CD4-positive, alpha-beta T cell treated with Interleukin-12 subunit alpha and Interleukin-12 subunit beta, for 1 hour (primary cell): Measurements from ENCODE around the gene YWHAQ.
"Not testable (repeated sequence)": the region's sequence is repeated elsewhere in the genome, so short reads cannot be mapped to it uniquely, and the experiment has no call there.

Source experiments
- DNase-seq: peaks from one replicate; pipeline ENCODE4 v3.0.0-alpha.2; 2020

The YWHAQ gene

GRCh38 chr2:9630117-9630735, 571 bp downstream of the YWHAQ start:
- peak; percentile 81 for DNase-seq

- no peak for DNase-seq
These were observed 1.3 kb downstream of the YWHAQ start for GRCh38 chr2:9629222-9630116.

DNA sequence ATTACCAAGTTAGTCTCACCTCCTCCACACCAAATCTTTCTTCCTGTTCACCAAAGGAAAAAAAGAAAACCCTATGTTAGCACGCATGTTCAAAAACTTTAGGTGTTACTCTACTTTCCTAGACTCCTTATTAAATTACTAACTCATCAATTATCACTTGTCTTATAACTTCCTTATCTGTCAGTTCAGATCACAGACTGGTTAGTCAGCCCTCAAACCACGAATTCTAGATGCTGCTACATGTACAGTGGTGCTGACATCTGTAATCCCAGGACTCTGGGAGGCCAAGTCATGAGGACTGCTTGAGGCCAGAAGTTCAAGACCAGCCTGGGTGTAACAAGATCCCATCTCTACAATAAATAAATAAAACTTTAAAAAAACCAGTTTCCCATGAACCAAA, 3.5 kb downstream of the YWHAQ start:
- peak; percentile 45 for DNase-seq

DNA sequence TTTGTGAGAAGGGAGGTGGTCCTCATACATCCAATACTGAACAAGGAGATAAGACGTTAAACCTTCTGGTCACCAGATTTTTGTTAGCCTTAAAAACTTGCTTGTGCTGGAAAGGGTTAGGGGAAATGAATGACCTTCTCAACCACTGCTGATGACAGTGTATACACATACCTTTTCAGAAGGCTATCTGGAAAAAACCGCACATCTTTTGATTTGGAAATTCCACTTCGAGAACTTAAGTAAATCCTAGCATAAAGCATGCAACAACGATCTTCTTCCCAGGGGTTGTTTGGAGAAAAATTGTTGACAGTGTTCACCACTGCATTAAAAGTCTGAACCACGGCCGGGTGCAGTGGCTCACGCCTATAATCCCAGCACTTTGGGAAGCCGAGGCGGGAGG, 7.6 kb downstream of the YWHAQ start:
- DNase-seq: no peak

- not testable (repeated sequence) for DNase-seq
These were observed 9.1 kb downstream of the YWHAQ start for GRCh38 chr2:9621655-9622054.

GRCh38 chr2:9618410-9618809, 12.4 kb downstream of the YWHAQ start:
- DNase-seq: peak; percentile 62

DNA sequence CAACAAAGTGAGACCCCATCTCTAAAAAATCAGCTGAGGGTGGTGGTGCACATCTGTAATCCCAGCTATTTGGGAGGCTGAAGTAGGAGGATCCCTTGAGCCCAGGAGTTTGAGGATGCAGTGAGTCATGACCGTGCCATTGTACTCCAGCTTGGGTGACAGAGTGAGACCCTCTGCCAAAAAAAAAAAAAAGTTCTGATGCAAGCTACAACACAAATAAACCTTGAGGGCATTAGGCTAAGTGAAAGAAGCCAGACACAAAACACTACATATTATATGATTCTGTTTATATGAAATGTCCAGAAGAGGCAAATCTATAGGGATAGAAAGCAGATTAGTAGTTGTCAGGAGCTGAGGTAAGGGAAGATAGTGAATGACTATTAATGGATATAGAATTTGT, 13.0 kb downstream of the YWHAQ start:
- no peak for DNase-seq

GRCh38 chr2:9617296-9617695, 13.5 kb downstream of the YWHAQ start:
- DNase-seq: no peak

DNA sequence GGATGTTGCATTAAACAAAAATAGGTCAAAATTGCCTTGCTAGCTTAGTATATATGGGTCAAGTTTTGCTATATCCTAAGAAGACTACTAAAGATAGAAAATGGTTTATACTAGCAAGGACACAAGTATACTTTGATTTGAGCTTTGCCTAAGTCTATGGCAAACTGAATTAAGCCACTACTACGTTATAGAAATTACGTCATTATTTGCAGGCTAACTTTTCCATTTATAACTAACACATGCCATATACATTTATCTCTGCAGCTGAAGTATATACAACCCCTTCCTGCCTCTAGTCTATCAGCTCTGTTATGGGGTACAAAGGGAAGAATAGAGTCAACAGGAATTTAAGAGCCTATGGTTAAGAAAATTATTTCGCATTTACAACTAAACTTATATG, 16.2 kb downstream of the YWHAQ start:
- DNase-seq: no peak

DNA sequence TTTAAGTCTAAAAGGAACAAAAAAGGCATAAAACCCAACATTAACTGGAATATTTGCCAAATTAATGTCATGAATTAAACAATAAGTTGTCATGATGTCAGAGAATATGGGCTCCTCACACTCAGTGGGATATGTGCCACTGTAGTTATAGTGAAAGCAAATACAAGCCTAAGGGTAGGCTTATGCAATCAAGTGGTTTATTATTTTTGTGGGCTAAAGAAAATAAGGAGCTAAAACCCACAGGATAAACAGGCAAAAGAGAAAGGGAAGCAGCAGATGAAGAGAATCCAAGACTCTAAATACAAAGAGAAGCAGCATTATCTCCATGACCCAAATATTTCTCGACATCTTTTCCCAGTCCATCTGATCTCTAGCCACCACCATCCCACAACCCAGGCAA, 17.5 kb downstream of the YWHAQ start:
- DNase-seq: no peak

DNA sequence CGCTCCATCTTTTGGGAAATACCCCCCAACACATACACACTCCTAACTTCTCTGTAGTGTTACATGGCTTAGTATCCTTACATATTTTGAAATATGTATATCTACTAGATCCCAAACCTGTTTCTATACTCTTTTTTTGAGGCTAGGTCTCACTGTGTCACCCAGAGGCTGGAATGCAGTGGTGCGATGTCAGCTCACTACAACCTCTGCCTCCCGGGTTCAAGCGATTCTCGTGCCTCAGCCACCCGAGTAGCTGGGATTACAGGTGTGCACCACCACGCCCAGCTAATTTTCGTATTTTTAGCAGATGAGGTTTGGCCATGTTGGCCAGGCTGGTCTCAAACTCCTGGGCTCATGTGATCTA, 19.3 kb downstream of the YWHAQ start:
- DNase-seq: not testable (repeated sequence)

GRCh38 chr2:9610781-9611548, 19.8 kb downstream of the YWHAQ start:
- no peak for DNase-seq

DNA sequence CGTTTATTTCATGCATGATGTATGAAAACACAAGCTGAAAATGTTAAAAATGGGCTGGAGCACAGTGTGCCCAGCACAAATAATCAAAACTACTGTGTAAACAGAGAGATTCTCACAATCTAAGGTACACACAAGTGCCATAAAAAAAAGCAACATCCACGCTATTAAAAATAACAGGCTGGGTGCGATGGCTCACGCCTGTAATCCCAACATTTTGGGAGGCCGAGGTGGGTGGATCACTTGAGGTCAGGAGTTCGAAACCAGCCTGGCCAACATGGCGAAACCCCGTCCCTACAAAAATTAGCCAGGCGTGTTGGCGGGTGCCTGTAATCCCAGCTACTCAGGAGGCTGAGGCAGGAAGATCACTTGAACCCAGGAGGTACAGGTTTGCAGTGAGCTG, 22.3 kb downstream of the YWHAQ start:
- DNase-seq: not testable (repeated sequence)

DNA sequence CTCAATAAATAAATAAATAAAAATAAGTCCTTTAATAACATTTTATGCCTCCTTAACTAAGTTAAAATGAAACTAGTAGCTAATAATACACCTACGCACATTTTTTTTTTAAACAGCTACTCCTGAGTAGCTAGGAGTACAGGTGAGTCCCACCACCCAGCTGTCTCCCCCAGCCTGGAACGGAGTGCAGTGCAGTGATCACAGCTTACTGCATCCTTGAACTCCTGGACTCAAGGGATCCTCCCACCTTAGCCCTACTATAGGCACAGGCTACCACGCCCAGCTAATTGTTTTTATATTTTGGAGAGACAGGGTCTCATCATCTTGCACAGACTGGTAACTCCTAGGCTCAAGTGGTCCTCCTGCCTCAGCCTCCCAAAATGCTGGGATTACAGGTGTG, 28.4 kb downstream of the YWHAQ start:
- DNase-seq: no peak

DNA sequence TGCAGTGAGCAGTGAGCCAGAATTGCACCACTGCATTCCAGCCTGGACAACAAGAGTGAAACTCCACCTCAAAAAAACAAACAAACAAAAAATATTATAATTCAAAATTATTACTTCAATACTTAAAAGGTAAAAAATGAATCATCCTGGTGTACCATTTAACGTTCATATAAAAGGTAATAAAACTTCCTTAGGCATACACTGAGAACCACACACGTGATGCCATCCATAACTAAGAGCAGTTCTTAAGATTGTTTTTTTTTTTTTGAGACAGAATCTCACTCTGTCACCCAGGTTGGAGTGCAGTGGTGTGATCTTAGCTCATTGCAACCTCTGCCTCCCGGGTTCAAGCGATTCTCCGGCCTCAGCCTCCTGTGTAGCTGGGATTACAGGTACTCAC, 29.4 kb downstream of the YWHAQ start:
- DNase-seq: no peak

DNA sequence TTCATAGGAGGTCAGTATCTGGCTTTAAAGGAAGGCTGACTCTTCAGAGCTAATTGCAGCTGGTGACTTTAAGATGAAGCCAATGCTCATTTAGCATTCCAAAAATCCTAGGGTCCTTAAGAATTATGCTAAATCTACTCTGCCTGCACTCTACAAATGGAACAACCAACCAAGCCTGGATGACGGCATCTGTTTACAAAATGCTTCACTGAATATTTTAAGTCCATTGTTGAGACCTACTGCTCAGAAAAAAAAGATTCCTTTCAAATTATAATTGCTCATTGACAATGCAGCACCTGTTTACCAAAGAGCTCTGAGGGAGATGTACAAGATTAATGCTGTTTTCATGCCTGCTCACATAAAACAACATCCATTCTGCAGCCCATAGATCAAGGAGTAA, 31.4 kb downstream of the YWHAQ start:
- DNase-seq: no peak

DNA sequence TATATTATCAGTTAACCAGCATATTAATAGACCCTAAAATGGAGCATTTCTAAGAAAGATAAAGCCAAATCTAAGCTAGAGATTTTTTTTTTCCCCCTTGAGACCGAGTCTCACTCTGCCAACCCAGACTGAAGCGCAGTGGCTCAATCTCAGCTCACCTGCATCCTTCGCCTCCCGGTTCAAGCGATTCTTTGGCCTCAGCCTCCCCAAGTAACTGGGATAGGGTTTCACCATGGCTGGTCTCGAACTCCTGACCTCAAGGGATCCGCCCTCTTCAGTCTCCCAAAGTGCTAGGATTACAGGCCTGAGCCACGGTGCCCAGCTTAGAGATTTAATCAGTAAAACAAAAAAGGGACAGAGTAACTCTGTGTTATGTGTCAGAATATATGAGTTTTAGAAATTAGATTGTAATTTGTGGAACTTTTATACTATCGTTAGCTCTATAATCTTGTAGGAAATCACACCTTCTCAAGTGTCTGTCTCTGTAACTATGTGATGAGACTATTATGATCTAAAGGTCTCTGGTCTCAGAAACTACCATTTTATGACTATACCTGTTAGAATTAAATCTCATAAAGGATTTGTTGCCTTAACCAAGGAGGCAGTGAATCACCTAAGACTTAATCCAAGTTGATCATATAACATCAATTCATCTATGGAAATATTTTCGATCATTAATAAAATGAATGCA, 34.0 kb downstream of the YWHAQ start:
- DNase-seq: no peak

GRCh38 chr2:9595746-9596145, 35.1 kb downstream of the YWHAQ start:
- DNase-seq: no peak

DNA sequence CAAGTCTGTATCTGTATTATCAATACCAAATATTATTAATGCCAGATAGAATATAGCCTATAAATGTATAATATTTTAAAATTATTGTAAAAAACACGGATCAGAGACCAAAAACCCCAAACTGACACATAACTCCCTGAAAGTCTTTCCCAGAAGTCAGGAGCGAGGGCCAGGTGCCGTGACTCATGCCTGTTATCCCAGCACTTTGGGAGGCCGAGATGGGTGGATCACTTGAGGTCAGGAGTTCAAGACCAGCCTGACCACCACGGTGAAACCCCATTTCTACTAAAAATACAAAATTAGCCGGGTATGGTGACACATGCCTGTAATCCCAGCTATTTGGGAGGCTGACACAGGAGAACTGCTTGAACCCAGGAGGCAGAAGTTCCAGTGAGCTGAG, 35.5 kb downstream of the YWHAQ start:
- DNase-seq: not testable (repeated sequence)

GRCh38 chr2:9594366-9595054, 36.3 kb downstream of the YWHAQ start:
- no peak for DNase-seq

GRCh38 chr2:9593925-9594324, 36.9 kb downstream of the YWHAQ start:
- DNase-seq: no peak

- DNase-seq: no peak
These were observed 38.1 kb downstream of the YWHAQ start for GRCh38 chr2:9592699-9593098.

GRCh38 chr2:9590641-9591040, 40.2 kb downstream of the YWHAQ start:
- no peak for DNase-seq
